ENCODE results near the gene BCL2A1. TPM values are rescaled to one million over a fixed set of nuclear protein-coding genes. Genes with fewer than 3 reads are reported as not detected.

BCL2A1 gene
- total RNA-seq, 1 experiment from 2014 or later, result 4.7 TPM

- in situ Hi-C loops (cut with HindIII; ENCODE audit: low pct_unique_long_range_greater_than_20kb, low sequenced_read_pairs), result no loop called here
- Histone ChIP-seq H3K27me3 (ENCODE audit: control insufficient read depth, insufficient read depth, low read length) (no peaks in the 10 kb centered on the region), H3K4me1 (ENCODE audit: control insufficient read depth, insufficient read depth, low read length) (no peaks in the 10 kb centered on the region), H3K27ac (ENCODE audit: low read length) (no peak overlapping the region), H3K36me3 (ENCODE audit: control insufficient read depth, insufficient read depth, low read length) (no peaks in the 10 kb centered on the region), H3K4me3 (ENCODE audit: low read depth in 2 of 2, low read length in 2 of 2) (no peak overlapping the region), H3K9me3 (ENCODE audit: control insufficient read depth, insufficient read depth, low read depth, low read length) (no peaks in the 10 kb centered on the region)
- ATAC-seq, result no peak
- no TSS peak for BruUV-seq (replicated peaks)
- ChIA-PET POLR2A (no interaction called here), CTCF (no interaction called here)
- no peak for DNase-seq (ENCODE audit: low read depth, low spot score)
- TF ChIP-seq SIN3A (IDR thresholded peaks at IDR 0.05; ENCODE audit: borderline replicate concordance, insufficient read depth, low read depth, low read length) (no peak), TCF7L2 (IDR thresholded peaks at IDR 0.05; ENCODE audit: low read depth, low read length) (no peak), POLR2AphosphoS5 (IDR thresholded peaks at IDR 0.05; ENCODE audit: low read depth, low read length) (no peak), REST (IDR thresholded peaks at IDR 0.05; ENCODE audit: insufficient read depth in 1 of 2, low read depth in 2 of 2, low read length in 1 of 2) (no peak), CTCF (IDR thresholded peaks at IDR 0.05) (no peak)
- intact Hi-C loops (cut with micrococcal nuclease; ENCODE audit: unreplicated experiment), result no loop called here
Observed at GRCh38 chr15:79942741-79943481, 28.1 kb downstream of the BCL2A1 start.

- no peaks in the 10 kb centered on the region for H3K27me3 ChIP-seq (ENCODE audit: control insufficient read depth, insufficient read depth, low read length)
- no peak for ATAC-seq
- POLR2A ChIA-PET, result no interaction called here
Observed at GRCh38 chr15:79939399-79939798, 31.6 kb downstream of the BCL2A1 start.

More at GRCh38 chr15:79939399-79939798, 31.6 kb downstream of the BCL2A1 start:
- Histone ChIP-seq H3K36me3 (ENCODE audit: control insufficient read depth, insufficient read depth, low read length) (no peaks in the 10 kb centered on the region), H3K4me1 (ENCODE audit: control insufficient read depth, insufficient read depth, low read length) (no peaks in the 10 kb centered on the region), H3K4me3 (ENCODE audit: low read depth in 2 of 2, low read length in 2 of 2) (no peak overlapping the region), H3K9me3 (ENCODE audit: control insufficient read depth, insufficient read depth, low read depth, low read length) (no peaks in the 10 kb centered on the region), H3K27ac (ENCODE audit: low read length) (no peak overlapping the region)
- TF ChIP-seq CTCF (IDR thresholded peaks at IDR 0.05) (no peak), POLR2AphosphoS5 (IDR thresholded peaks at IDR 0.05; ENCODE audit: low read depth, low read length) (no peak), REST (IDR thresholded peaks at IDR 0.05; ENCODE audit: insufficient read depth in 1 of 2, low read depth in 2 of 2, low read length in 1 of 2) (no peak)
- no peak for DNase-seq (ENCODE audit: low read depth, low spot score)
- intact Hi-C loops (cut with micrococcal nuclease; ENCODE audit: unreplicated experiment), result no loop called here
- CTCF ChIA-PET, result no interaction called here
- no TSS peak for BruUV-seq (replicated peaks)
- in situ Hi-C loops (cut with HindIII; ENCODE audit: low pct_unique_long_range_greater_than_20kb, low sequenced_read_pairs), result no loop called here
